ENCODE measurements around the gene OR52R1. TPM values are rescaled to one million over a fixed set of nuclear protein-coding genes. Genes with fewer than 3 reads are reported as not detected.

Gene OR52R1
- polyA plus RNA-seq, 1 of the 3 experiments (the other 2 are of a cell fraction), result not detected

- ChIA-PET CTCF (no interaction called here), POLR2A (no interaction called here)
- no peaks in the 10 kb centered on the region for H3K9me3 ChIP-seq
- no peak within 1 kb of the TSS for H3K4me3 ChIP-seq (ENCODE audit: low read depth in 2 of 2, low read length in 1 of 2)
- no peaks in the 10 kb centered on the region for H3K79me2 ChIP-seq (ENCODE audit: insufficient read depth)
- no peak within 1 kb of the TSS for H3K27ac ChIP-seq (ENCODE audit: low read depth in 2 of 2, low read length in 1 of 2)
- no peaks in the 10 kb centered on the region for H3K9me2 ChIP-seq
- H2AFZ ChIP-seq (ENCODE audit: low read depth), result no peak within 1 kb of the TSS
- 15% methylated on average over 1 of the region's 1 CpG for WGBS (ENCODE audit: low lambda C conversion rate)
- H4K20me1 ChIP-seq (ENCODE audit: insufficient read depth), result no peaks in the 10 kb centered on the region
- H3K4me1 ChIP-seq (ENCODE audit: control insufficient read depth in 1 of 2, insufficient read depth in 2 of 2, low read depth in 1 of 2, low read length in 1 of 2), result no peaks in the 10 kb centered on the region
- no peaks in the 10 kb centered on the region for H3K36me3 ChIP-seq (replicated peaks in 1 of 2; ENCODE audit: control insufficient read depth in 1 of 2, insufficient read depth in 2 of 2, low read length in 1 of 2)
- H3K9ac ChIP-seq, result no peak within 1 kb of the TSS
- DNase-seq, result no peak
- no peak within 1 kb of the TSS for H3K4me2 ChIP-seq
- TF ChIP-seq FOXJ3 (CRISPR knock-in tag; IDR thresholded peaks at IDR 0.05), result no peak
- no peak for TF ChIP-seq MEF2A (IDR thresholded peaks at IDR 0.05; ENCODE audit: borderline replicate concordance, low read depth)
- TF ChIP-seq USF2 (IDR thresholded peaks at IDR 0.05; ENCODE audit: borderline replicate concordance, low read depth, low read length), result no peak
- TF ChIP-seq RFX5 (IDR thresholded peaks at IDR 0.05; ENCODE audit: low read length), result no peak
- TF ChIP-seq SMC3 (IDR thresholded peaks at IDR 0.05; ENCODE audit: low read depth, low read length), result no peak
- no peak for TF ChIP-seq SIN3A (IDR thresholded peaks at IDR 0.05; ENCODE audit: borderline replicate concordance, low read depth, low read length)
- TF ChIP-seq EZH2phosphoT487 (IDR thresholded peaks at IDR 0.05; ENCODE audit: borderline replicate concordance, low read depth), result no peak
- no peak for TF ChIP-seq GATA2 (CRISPR knock-in tag; IDR thresholded peaks at IDR 0.05)
- no peak for TF ChIP-seq TAF1 (IDR thresholded peaks at IDR 0.05; ENCODE audit: borderline replicate concordance, low read depth, low read length)
- no peak for TF ChIP-seq FOSL2 (IDR thresholded peaks at IDR 0.05; ENCODE audit: borderline replicate concordance, low read depth)
- TF ChIP-seq NFIC (IDR thresholded peaks at IDR 0.05; ENCODE audit: borderline replicate concordance), result no peak
- TF ChIP-seq IRF3 (IDR thresholded peaks at IDR 0.05; ENCODE audit: low read depth, low read length), result no peak
- no peaks in the 10 kb centered on the region for H3K27me3 ChIP-seq (ENCODE audit: insufficient read depth)
- H3F3A ChIP-seq (replicated peaks; ENCODE audit: insufficient read depth), result no peaks in the 10 kb centered on the region
Measured at GRCh38 chr11:4769838-4770237, 34.3 kb downstream of the OR52R1 start, which contains the start of gene OR51F1. Gene OR51F1 (minus strand): TSS chr11:4769938. CDS start chr11:4769938, 0 bp downstream.

GRCh38 chr11:4768094-4768493 is 36.1 kb downstream of the OR52R1 start:
- POLR2A ChIA-PET, result no interaction called here
- H3K9ac ChIP-seq, result no peak overlapping the region
- H3K79me2 ChIP-seq (ENCODE audit: insufficient read depth), result no peaks in the 10 kb centered on the region
- H2AFZ ChIP-seq (ENCODE audit: low read depth), result no peak overlapping the region
- H3K27ac ChIP-seq (ENCODE audit: low read depth in 2 of 2, low read length in 1 of 2), result no peak overlapping the region
- no peak for DNase-seq
- no peaks in the 10 kb centered on the region for H4K20me1 ChIP-seq (ENCODE audit: insufficient read depth)
- no peak overlapping the region for H3K4me3 ChIP-seq (ENCODE audit: low read depth in 2 of 2, low read length in 1 of 2)
- H3K27me3 ChIP-seq (ENCODE audit: insufficient read depth), result no peaks in the 10 kb centered on the region; the same call in 1 of the 2 replicates
- H3F3A ChIP-seq (replicated peaks; ENCODE audit: insufficient read depth), result no peaks in the 10 kb centered on the region
- no peaks in the 10 kb centered on the region for H3K36me3 ChIP-seq (replicated peaks in 1 of 2; ENCODE audit: control insufficient read depth in 1 of 2, insufficient read depth in 2 of 2, low read length in 1 of 2)
- H3K9me3 ChIP-seq, result no peaks in the 10 kb centered on the region
- H3K4me1 ChIP-seq (ENCODE audit: control insufficient read depth in 1 of 2, insufficient read depth in 2 of 2, low read depth in 1 of 2, low read length in 1 of 2), result no peaks in the 10 kb centered on the region
- CTCF ChIA-PET, result no interaction called here
- TF ChIP-seq TCF12 (IDR thresholded peaks at IDR 0.05), result no peak
- TF ChIP-seq ZBTB33 (IDR thresholded peaks at IDR 0.05; ENCODE audit: borderline replicate concordance, low read depth), result no peak
- no peak for TF ChIP-seq YY1 (IDR thresholded peaks at IDR 0.05; ENCODE audit: low read depth)
- TF ChIP-seq SIN3A (IDR thresholded peaks at IDR 0.05; ENCODE audit: borderline replicate concordance, low read depth, low read length), result no peak
- no peak for TF ChIP-seq RAD21 (IDR thresholded peaks at IDR 0.05; ENCODE audit: low read length)
- no peak for TF ChIP-seq GATA2 (CRISPR knock-in tag; IDR thresholded peaks at IDR 0.05)
- no peak for TF ChIP-seq SMC3 (IDR thresholded peaks at IDR 0.05; ENCODE audit: low read depth, low read length)
- TF ChIP-seq RCOR1 (IDR thresholded peaks at IDR 0.05; ENCODE audit: low read length), result no peak
- no peak for TF ChIP-seq MEF2A (IDR thresholded peaks at IDR 0.05; ENCODE audit: borderline replicate concordance, low read depth)
- no peak for TF ChIP-seq TEAD4 (IDR thresholded peaks at IDR 0.05; ENCODE audit: borderline replicate concordance, insufficient read depth)
- H3K9me2 ChIP-seq, result no peaks in the 10 kb centered on the region
- no peak overlapping the region for H3K4me2 ChIP-seq
